ENCODE data around the gene ASB13. TPM values are rescaled to one million over a fixed set of nuclear protein-coding genes. Genes with fewer than 3 reads are reported as not detected.

Gene ASB13
- total RNA-seq, 1 experiment from 2014 or later, result 25.9 TPM

GRCh38 chr10:5619362-5620211 lies 46.8 kb downstream of the ASB13 start:
- RAD21 ChIA-PET (ENCODE audit: low non-redundant PET in 1 of 2, low total read pairs in 2 of 2, uncharacterized antibody in 2 of 2, unreplicated experiment in 2 of 2), result no interaction called here
- Histone ChIP-seq H3K27ac (ENCODE audit: low read depth, low read length) (no peak overlapping the region), H3K79me2 (ENCODE audit: insufficient read depth, low read length) (no peaks in the 10 kb centered on the region), H3K4me2 (ENCODE audit: low read length) (no peak overlapping the region), H3K36me3 (ENCODE audit: control insufficient read depth in 1 of 2, insufficient read depth in 2 of 2, low read length in 2 of 2) (no peaks in the 10 kb centered on the region), H4K20me1 (ENCODE audit: insufficient read depth) (no peaks in the 10 kb centered on the region), H3K27me3 (ENCODE audit: insufficient read depth, low read length) (no peaks in the 10 kb centered on the region), H3K9ac (ENCODE audit: low read length) (no peak overlapping the region), H2AFZ (ENCODE audit: low read depth, low read length, poor library complexity, severe bottlenecking) (no peak overlapping the region), H3K4me1 (ENCODE audit: control insufficient read depth in 1 of 2, insufficient read depth in 2 of 2, low read length in 2 of 2) (peaks cover 0 to 7% of the 10 kb centered on the region in 2 experiments; a peak in 3 of 4 replicates), H3K9me2 (ENCODE audit: insufficient read depth) (no peaks in the 10 kb centered on the region), H3K4me3 (replicated peaks in 1 of 2; ENCODE audit: low read depth in 1 of 2, low read length in 2 of 2) (no peak overlapping the region), H3K9me3 (ENCODE audit: control insufficient read depth in 1 of 2, insufficient read depth in 1 of 2, low read depth in 1 of 2, low read length in 2 of 2) (no peaks in the 10 kb centered on the region)
- no peak for TF ChIP-seq RAD21 (IDR thresholded peaks at IDR 0.05; ENCODE audit: low read depth)
- no peak for TF ChIP-seq POLR2A (IDR thresholded peaks at IDR 0.05; ENCODE audit: borderline replicate concordance, extremely low read depth, insufficient read depth, insufficient read length)
- TF ChIP-seq YY1 (IDR thresholded peaks at IDR 0.05; ENCODE audit: extremely low read depth, insufficient replicate concordance, low read depth, low read length), result no peak
- TF ChIP-seq CEBPB (IDR thresholded peaks at IDR 0.05; ENCODE audit: low read depth), result no peak
- TF ChIP-seq ZBTB33 (IDR thresholded peaks at IDR 0.05; ENCODE audit: extremely low read depth, insufficient replicate concordance, low read length), result no peak
- TF ChIP-seq TCF7L2 (IDR thresholded peaks at IDR 0.05; ENCODE audit: borderline replicate concordance, extremely low read depth, insufficient read depth, insufficient read length), result no peak
- TF ChIP-seq SIN3A (IDR thresholded peaks at IDR 0.05; ENCODE audit: low read depth), result no peak
- POLR2A ChIA-PET, result no interaction called here
- BruUV-seq (replicated peaks), result no TSS peak
- ATAC-seq (no peak), DNase-seq (ENCODE audit: low read depth, low spot score) (no peak)
- intact Hi-C loops (cut with micrococcal nuclease), result loop anchor here (10.0 kb wide), 1 partner anchor 805 kb away; no protein-coding TSS in a partner anchor
- CTCF ChIA-PET, result no interaction called here

All from HCT116 (cell line).